H9 (cell line): ENCODE measurements around the gene EPHA4. TPM values are rescaled to one million over a fixed set of nuclear protein-coding genes. Genes with fewer than 3 reads are reported as not detected.

Experiments used
- DNase-seq: peaks from one replicate; pipeline ENCODE4 v3.0.0-alpha.2; 2017
- H2AFZ ChIP-seq: one replicate; pipeline ENCODE4 v1.6.1; 2013; ENCODE audit warnings: mild to moderate bottlenecking, low read length, control low read depth, moderate library complexity
- H2AK5ac ChIP-seq: 2 replicates; pipeline ENCODE4 v1.6.1; 2013; ENCODE audit warnings: low read length, control low read depth, mixed read lengths; ENCODE audit not compliant: insufficient read length
- H2BK120ac ChIP-seq: one replicate; pipeline ENCODE4 v1.6.1; 2013; ENCODE audit warnings: low read depth, mild to moderate bottlenecking, low read length, control low read depth, inconsistent platforms; ENCODE audit not compliant: poor library complexity, severe bottlenecking
- H2BK12ac ChIP-seq: 2 replicates; pipeline ENCODE4 v1.6.1; 2013; ENCODE audit warnings: low read length, control low read depth, mixed read lengths, low read depth; ENCODE audit not compliant: insufficient read length
- H2BK15ac ChIP-seq: 2 replicates; pipeline ENCODE4 v1.6.1; 2013; ENCODE audit warnings: low read depth, low read length, control low read depth
- H2BK20ac ChIP-seq: one replicate; pipeline ENCODE4 v1.6.1; 2013; ENCODE audit warnings: low read depth, mild to moderate bottlenecking, low read length, control low read depth, inconsistent platforms; ENCODE audit not compliant: poor library complexity, severe bottlenecking
- H2BK5ac ChIP-seq: 2 replicates; pipeline ENCODE4 v1.6.1; 2013; ENCODE audit warnings: low read length, control low read depth, mixed read lengths; ENCODE audit not compliant: insufficient read length
- H3K14ac ChIP-seq: 2 replicates; pipeline ENCODE4 v1.6.1; 2013; ENCODE audit warnings: low read length, control low read depth; ENCODE audit not compliant: insufficient read depth
- H3K18ac ChIP-seq: 2 replicates; pipeline ENCODE4 v1.6.1; 2013; ENCODE audit warnings: low read depth, mild to moderate bottlenecking, mixed read lengths, low read length, control low read depth; ENCODE audit not compliant: insufficient read length
- H3K23ac ChIP-seq: 2 replicates; pipeline ENCODE4 v1.6.1; 2013; ENCODE audit warnings: low read length, control low read depth, mixed read lengths, low read depth; ENCODE audit not compliant: insufficient read length
- H3K23me2 ChIP-seq: 2 replicates; pipeline ENCODE4 v1.6.1; 2013; ENCODE audit warnings: low read depth, mild to moderate bottlenecking, mixed read lengths, low read length, control low read depth; ENCODE audit not compliant: insufficient read length, poor library complexity, severe bottlenecking
- H3K27ac ChIP-seq: 2 replicates; pipeline ENCODE4 v1.5.1; 2013; ENCODE audit warnings: low read length, control low read depth, mixed read lengths, low read depth; ENCODE audit not compliant: insufficient read length
- H3K27me3 ChIP-seq: 2 replicates; pipeline ENCODE4 v1.6.1; 2013; ENCODE audit warnings: low read length, control low read depth, inconsistent platforms; ENCODE audit not compliant: insufficient read depth
- H3K4ac ChIP-seq: 2 replicates; pipeline ENCODE4 v1.6.1; 2013; ENCODE audit warnings: low read depth, mild to moderate bottlenecking, control low read depth, inconsistent platforms, low read length, moderate library complexity
- H3K4me1 ChIP-seq: 2 replicates; pipeline ENCODE4 v1.6.1; 2013; ENCODE audit warnings: low read length, control low read depth, inconsistent platforms; ENCODE audit not compliant: insufficient read depth
- H3K4me2 ChIP-seq: 2 replicates; pipeline ENCODE4 v1.6.1; 2013; ENCODE audit warnings: low read length, control low read depth, mixed read lengths; ENCODE audit not compliant: insufficient read length, insufficient read depth
- H3K56ac ChIP-seq: 2 replicates; pipeline ENCODE4 v1.6.1; 2013; ENCODE audit warnings: low read depth, mild to moderate bottlenecking, mixed read lengths, low read length, control low read depth; ENCODE audit not compliant: insufficient read length
- H3K79me1 ChIP-seq: 2 replicates; pipeline ENCODE4 v1.6.1; 2013; ENCODE audit warnings: low read depth, mild to moderate bottlenecking, moderate library complexity, low read length, control low read depth, inconsistent platforms; ENCODE audit not compliant: insufficient read depth, poor library complexity, severe bottlenecking
- H3K79me2 ChIP-seq: 2 replicates; pipeline ENCODE4 v1.6.1; 2013; ENCODE audit warnings: low read length, control low read depth, inconsistent platforms; ENCODE audit not compliant: insufficient read depth
- H3K9ac ChIP-seq: 2 replicates; pipeline ENCODE4 v1.6.1; 2013; ENCODE audit warnings: low read length, control low read depth, mixed read lengths; ENCODE audit not compliant: insufficient read length; ENCODE audit errors: extremely low read depth
- H3K9me3 ChIP-seq: one replicate; pipeline ENCODE4 v1.6.1; 2013; ENCODE audit warnings: low read depth, low read length, inconsistent platforms; ENCODE audit not compliant: control insufficient read depth
- H3T11ph ChIP-seq: one replicate; pipeline ENCODE4 v1.6.1; 2013; ENCODE audit warnings: mild to moderate bottlenecking, low read length, control low read depth, inconsistent platforms
- H4K20me1 ChIP-seq: one replicate; pipeline ENCODE4 v1.6.1; 2013; ENCODE audit not compliant: control insufficient read depth, insufficient read length, insufficient read depth
- H4K5ac ChIP-seq: 2 replicates; pipeline ENCODE4 v1.6.1; 2013; ENCODE audit warnings: low read depth, mild to moderate bottlenecking, mixed read lengths, low read length, control low read depth; ENCODE audit not compliant: insufficient read length
- H4K8ac ChIP-seq: replicated peaks from 2 replicates; pipeline ENCODE4 v1.6.1; 2013; ENCODE audit warnings: low read length, control low read depth, mixed read lengths, low read depth; ENCODE audit not compliant: insufficient read length
- H4K91ac ChIP-seq: 2 replicates; pipeline ENCODE4 v1.6.1; 2013; ENCODE audit warnings: low read depth, mild to moderate bottlenecking, moderate library complexity, mixed read lengths, low read length, control low read depth; ENCODE audit not compliant: insufficient read length
- H3K27ac Mint-ChIP-seq, 3 experiments: 2 replicates in 2 of 3; 3 replicates in 1 of 3; pipeline ENCODE4 v1.8.0; 2020 to 2021; ENCODE audit warnings: mixed read lengths in 3 of 3, mild to moderate bottlenecking in 1 of 3, moderate library complexity in 1 of 3
- H3K27me3 Mint-ChIP-seq: 2 replicates; pipeline ENCODE4 v1.8.0; 2021; ENCODE audit warnings: low read depth, mild to moderate bottlenecking, moderate library complexity, mixed read lengths
- H3K36me3 Mint-ChIP-seq, 3 experiments: 2 replicates in 2 of 3; 3 replicates in 1 of 3; pipeline ENCODE4 v1.8.0; 2020 to 2021; ENCODE audit warnings: low read depth in 3 of 3, mixed read lengths in 3 of 3; ENCODE audit not compliant: insufficient read depth in 1 of 3
- H3K4me1 Mint-ChIP-seq, 2 experiments: 2 replicates each; pipeline ENCODE4 v1.8.0; 2020; ENCODE audit warnings: mixed read lengths in 2 of 2
- H3K4me3 Mint-ChIP-seq, 2 experiments: 2 replicates in 1 of 2; 3 replicates in 1 of 2; pipeline ENCODE4 v1.8.0; 2020 to 2021; ENCODE audit warnings: mild to moderate bottlenecking in 2 of 2, mixed read lengths in 2 of 2, moderate library complexity in 1 of 2
- H3K9me3 Mint-ChIP-seq, 2 experiments: 2 replicates in 1 of 2; 3 replicates in 1 of 2; pipeline ENCODE4 v1.8.0; 2020; ENCODE audit warnings: mild to moderate bottlenecking in 2 of 2, mixed read lengths in 2 of 2, moderate library complexity in 1 of 2
- whole genome bisulfite sequencing: extraction: QIAGEN DNeasy Blood & Tissue Kit; methylation state at CpG from one replicate; pipeline ENCODE4 v1.1.7; 2013; ENCODE audit warnings: missing lambda C conversion rate, low lambda C conversion rate, mixed read lengths; ENCODE audit not compliant: insufficient read length; ENCODE audit errors: extremely low coverage; 5-methylcytosine and 5-hydroxymethylcytosine counted together
- total RNA-seq: library from RNA; stranded (reverse); gene quantifications from 2 replicates; pipeline ENCODE4 v1.2.1, GENCODE V29; 2021
- TF ChIP-seq, protein P1 (sequence below): fragments of 200-600 bp; sonication (generic); conservative IDR thresholded peaks from 3 replicates; pipeline ENCODE4 v1.8.0; 2021; ENCODE audit warnings: antibody characterized with exemption, mild to moderate bottlenecking

EPHA4 gene
- total RNA-seq, 1 experiment from 2014 or later, result 25.1 TPM

DNA sequence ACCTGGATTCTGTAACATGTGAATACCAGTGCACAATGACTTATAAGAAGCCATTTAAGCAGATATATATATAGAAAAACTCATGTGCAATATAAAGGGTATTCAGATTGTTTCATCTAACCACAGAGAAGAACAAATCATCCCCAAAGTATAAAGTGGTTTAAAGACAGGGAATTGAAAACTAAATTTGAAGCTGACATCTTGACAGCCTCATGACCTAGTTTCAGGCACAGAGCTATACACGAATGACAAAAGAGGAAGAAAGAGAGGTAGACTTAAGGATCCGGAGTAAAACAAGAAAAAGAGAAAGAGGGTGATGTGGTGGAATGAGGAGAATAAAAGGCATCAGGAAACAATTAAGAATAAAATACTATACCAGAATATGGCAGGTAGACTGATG, 194.5 kb downstream of the EPHA4 start:
- H2BK120ac ChIP-seq, result no peak overlapping the region
- H3K4me1 Mint-ChIP-seq, result peaks cover 15 to 20% of the 10 kb centered on the region in 2 experiments
- H3K4me1 ChIP-seq, result peaks cover 1% of the 10 kb centered on the region; the same call in 1 of the 2 replicates
- no peaks in the 10 kb centered on the region for H3K79me1 ChIP-seq
- H2BK5ac ChIP-seq, result no peak overlapping the region
- no peak overlapping the region for H3K27ac ChIP-seq
- H3K27me3 Mint-ChIP-seq, result no peaks in the 10 kb centered on the region; the same call in 1 of the 2 replicates
- H3K4me3 Mint-ChIP-seq, result no peak overlapping the region
- H3K4me2 ChIP-seq, result no peak overlapping the region
- no peak overlapping the region for H4K91ac ChIP-seq
- H3K9me3 Mint-ChIP-seq, result no peaks in the 10 kb centered on the region; a peak in 1 of 5 replicates
- no peak overlapping the region for H2BK12ac ChIP-seq
- WGBS, result 100% methylated on average over 1 of the region's 2 CpGs
- no peak overlapping the region for H2AFZ ChIP-seq
- TF ChIP-seq, protein P1, sequence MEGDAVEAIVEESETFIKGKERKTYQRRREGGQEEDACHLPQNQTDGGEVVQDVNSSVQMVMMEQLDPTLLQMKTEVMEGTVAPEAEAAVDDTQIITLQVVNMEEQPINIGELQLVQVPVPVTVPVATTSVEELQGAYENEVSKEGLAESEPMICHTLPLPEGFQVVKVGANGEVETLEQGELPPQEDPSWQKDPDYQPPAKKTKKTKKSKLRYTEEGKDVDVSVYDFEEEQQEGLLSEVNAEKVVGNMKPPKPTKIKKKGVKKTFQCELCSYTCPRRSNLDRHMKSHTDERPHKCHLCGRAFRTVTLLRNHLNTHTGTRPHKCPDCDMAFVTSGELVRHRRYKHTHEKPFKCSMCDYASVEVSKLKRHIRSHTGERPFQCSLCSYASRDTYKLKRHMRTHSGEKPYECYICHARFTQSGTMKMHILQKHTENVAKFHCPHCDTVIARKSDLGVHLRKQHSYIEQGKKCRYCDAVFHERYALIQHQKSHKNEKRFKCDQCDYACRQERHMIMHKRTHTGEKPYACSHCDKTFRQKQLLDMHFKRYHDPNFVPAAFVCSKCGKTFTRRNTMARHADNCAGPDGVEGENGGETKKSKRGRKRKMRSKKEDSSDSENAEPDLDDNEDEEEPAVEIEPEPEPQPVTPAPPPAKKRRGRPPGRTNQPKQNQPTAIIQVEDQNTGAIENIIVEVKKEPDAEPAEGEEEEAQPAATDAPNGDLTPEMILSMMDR, result no peak
- no peak overlapping the region for H3K27ac Mint-ChIP-seq
- H4K20me1 ChIP-seq, result no peaks in the 10 kb centered on the region
- no peak overlapping the region for H3K56ac ChIP-seq
- H3K79me2 ChIP-seq, result no peaks in the 10 kb centered on the region
- no peaks in the 10 kb centered on the region for H3K27me3 ChIP-seq
- no peak overlapping the region for H3K23ac ChIP-seq
- no peak overlapping the region for H3K4ac ChIP-seq
- H4K8ac ChIP-seq, result no peak overlapping the region
- no peak overlapping the region for H4K5ac ChIP-seq
- no peaks in the 10 kb centered on the region; a peak in 1 of 7 replicates for H3K36me3 Mint-ChIP-seq
- no peak overlapping the region for H3K18ac ChIP-seq
- H3K9ac ChIP-seq, result no peak overlapping the region
- no peaks in the 10 kb centered on the region for H3K23me2 ChIP-seq
- H3K9me3 ChIP-seq, result no peaks in the 10 kb centered on the region
- H3K14ac ChIP-seq, result no peak overlapping the region
- no peak overlapping the region for H3T11ph ChIP-seq
- no peak for DNase-seq
- H2AK5ac ChIP-seq, result no peak overlapping the region
- no peak overlapping the region for H2BK15ac ChIP-seq
- H2BK20ac ChIP-seq, result no peak overlapping the region
